Parathyroid adenoma (tissue), 2 donors: ENCODE measurements around the gene CSTPP1.
"Not testable (repeated sequence)": the region's sequence is repeated elsewhere in the genome, so short reads cannot be mapped to it uniquely, and the experiment has no call there.

Experiments
- H2AFZ ChIP-seq: fragments of 300-600 bp; sonication (generic); one replicate; pipeline ENCODE4 v1.7.0; 2017; ENCODE audit warnings: antibody characterized with exemption, mild to moderate bottlenecking
- H3K27ac ChIP-seq: fragments of 300-600 bp; sonication (generic); one replicate; pipeline ENCODE4 v1.7.0; 2017
- H3K27me3 ChIP-seq: fragments of 300-600 bp; sonication (generic); one replicate; pipeline ENCODE4 v1.7.0; 2017; ENCODE audit warnings: low read length; ENCODE audit not compliant: control insufficient read depth, insufficient read depth
- H3K36me3 ChIP-seq: fragments of 300-600 bp; sonication (generic); one replicate; pipeline ENCODE4 v1.7.0; 2017; ENCODE audit warnings: low read length; ENCODE audit not compliant: control insufficient read depth, insufficient read depth
- H3K4me1 ChIP-seq: fragments of 300-600 bp; sonication (generic); one replicate; pipeline ENCODE4 v1.7.0; 2017; ENCODE audit warnings: control low read depth
- H3K4me2 ChIP-seq: fragments of 300-600 bp; sonication (generic); one replicate; pipeline ENCODE4 v1.7.0; 2017; ENCODE audit warnings: low read length
- H3K4me3 ChIP-seq: fragments of 300-600 bp; sonication (generic); one replicate; pipeline ENCODE4 v1.7.0; 2017; ENCODE audit warnings: low read depth, low read length
- H3K79me2 ChIP-seq: fragments of 300-600 bp; sonication (generic); one replicate; pipeline ENCODE4 v1.7.0; 2017; ENCODE audit warnings: control low read depth
- H3K9ac ChIP-seq: fragments of 300-600 bp; sonication (generic); one replicate; pipeline ENCODE4 v1.7.0; 2017; ENCODE audit warnings: mild to moderate bottlenecking
- H3K9me3 ChIP-seq: fragments of 300-600 bp; sonication (generic); one replicate; pipeline ENCODE4 v1.7.0; 2017; ENCODE audit warnings: low read length; ENCODE audit not compliant: control insufficient read depth
- CTCF ChIP-seq: fragments of 300-600 bp; sonication (generic); IDR thresholded peaks from one replicate; pipeline ENCODE4 v1.7.0; 2017; ENCODE audit warnings: antibody characterized with exemption, mild to moderate bottlenecking
- donor health status: primary hyperparathyroidism.

The CSTPP1 gene

GRCh38 chr11:46987183-46987582 is 50.6 kb downstream of the CSTPP1 start:
- Histone ChIP-seq H3K4me2 (no peak overlapping the region), H3K27ac (no peak overlapping the region), H3K27me3 (no peaks in the 10 kb centered on the region), H3K4me1 (no peaks in the 10 kb centered on the region), H2AFZ (no peak overlapping the region), H3K9ac (no peak overlapping the region), H3K79me2 (no peaks in the 10 kb centered on the region), H3K9me3 (no peaks in the 10 kb centered on the region), H3K4me3 (no peak overlapping the region), H3K36me3 (no peaks in the 10 kb centered on the region)
- no peak for TF ChIP-seq CTCF

GRCh38 chr11:46989810-46990487 is 53.4 kb downstream of the CSTPP1 start:
- not testable (repeated sequence) for H3K27ac ChIP-seq, H2AFZ ChIP-seq, H3K9me3 ChIP-seq, H3K36me3 ChIP-seq, H3K9ac ChIP-seq, H3K4me3 ChIP-seq, H3K4me1 ChIP-seq, H3K27me3 ChIP-seq, H3K79me2 ChIP-seq, H3K4me2 ChIP-seq

GRCh38 chr11:46991391-46991790 is 54.8 kb downstream of the CSTPP1 start:
- Histone ChIP-seq H3K4me3 (no peak overlapping the region), H3K9ac (no peak overlapping the region), H3K27me3 (no peaks in the 10 kb centered on the region), H3K9me3 (no peaks in the 10 kb centered on the region), H3K27ac (no peak overlapping the region), H3K4me1 (no peaks in the 10 kb centered on the region), H2AFZ (no peak overlapping the region), H3K36me3 (no peaks in the 10 kb centered on the region), H3K79me2 (no peaks in the 10 kb centered on the region), H3K4me2 (no peak overlapping the region)
- no peak for TF ChIP-seq CTCF

- H3K9me3 ChIP-seq, H3K4me3 ChIP-seq, H3K36me3 ChIP-seq, H3K79me2 ChIP-seq, H3K4me2 ChIP-seq, H3K9ac ChIP-seq, H3K27me3 ChIP-seq, H2AFZ ChIP-seq, H3K4me1 ChIP-seq, H3K27ac ChIP-seq: not testable (repeated sequence)
These were observed 55.8 kb downstream of the CSTPP1 start for GRCh38 chr11:46992386-46992785.

GRCh38 chr11:46997796-46998195 is 61.2 kb downstream of the CSTPP1 start:
- not testable (repeated sequence) for H3K79me2 ChIP-seq, H3K9ac ChIP-seq, H3K27ac ChIP-seq, H3K4me3 ChIP-seq, H3K4me1 ChIP-seq, H3K9me3 ChIP-seq, H2AFZ ChIP-seq, H3K36me3 ChIP-seq, H3K4me2 ChIP-seq, H3K27me3 ChIP-seq

GRCh38 chr11:46999217-46999616 is 62.7 kb downstream of the CSTPP1 start:
- H3K9ac ChIP-seq, result no peak overlapping the region
- no peak overlapping the region for H2AFZ ChIP-seq
- H3K4me1 ChIP-seq, result peaks cover 5% of the 10 kb centered on the region
- no peaks in the 10 kb centered on the region for H3K36me3 ChIP-seq
- no peaks in the 10 kb centered on the region for H3K9me3 ChIP-seq
- H3K4me3 ChIP-seq, result no peak overlapping the region
- no peak overlapping the region for H3K27ac ChIP-seq
- no peaks in the 10 kb centered on the region for H3K27me3 ChIP-seq
- no peaks in the 10 kb centered on the region for H3K79me2 ChIP-seq
- no peak overlapping the region for H3K4me2 ChIP-seq
- no peak for TF ChIP-seq CTCF
